ENCODE data around the gene ZNF709.
"Not testable (repeated sequence)": the region's sequence is repeated elsewhere in the genome, so short reads cannot be mapped to it uniquely, and the experiment has no call there.

The ZNF709 gene

DNA sequence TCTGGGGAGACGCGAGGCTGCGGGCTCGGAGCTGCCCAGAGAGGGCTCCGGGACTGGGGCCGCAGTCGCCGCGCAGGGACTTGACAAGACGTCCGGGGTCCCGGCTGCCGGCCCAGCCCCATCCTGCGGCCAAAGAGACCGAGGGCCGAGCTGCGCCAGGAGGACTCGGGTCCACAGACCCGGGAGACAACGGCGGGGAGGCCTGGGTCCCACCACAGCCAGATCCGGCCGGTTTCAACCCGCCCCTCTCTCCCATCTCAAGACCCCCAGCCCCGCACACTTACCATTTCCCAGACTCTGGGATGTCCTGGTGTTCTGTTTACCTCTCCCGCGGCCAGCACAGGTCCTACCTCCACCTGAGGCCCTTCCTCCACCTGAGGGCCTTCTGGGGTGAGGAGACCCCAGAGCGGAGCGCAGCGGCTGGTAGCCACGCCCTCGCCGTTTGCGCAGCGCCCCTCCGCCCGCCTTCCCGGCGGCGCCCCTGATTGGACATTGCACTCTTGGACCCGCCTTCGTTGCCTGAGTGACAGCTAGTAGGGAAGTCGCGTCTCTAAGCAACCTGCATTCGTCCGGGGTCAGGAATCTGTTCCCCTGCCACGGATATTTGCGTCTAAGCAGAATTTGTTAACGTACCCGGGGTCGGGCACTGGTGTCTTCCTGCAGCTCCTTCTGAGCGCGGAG, at the start of gene ZNF709:
ZNF709 (minus strand) TSS at position 446 of the 681 bp plus-strand sequence; CDS start at position 287, 159 bp downstream.
- peak; percentile 87 for DNase-seq (ENCODE audit: low spot score)

DNA sequence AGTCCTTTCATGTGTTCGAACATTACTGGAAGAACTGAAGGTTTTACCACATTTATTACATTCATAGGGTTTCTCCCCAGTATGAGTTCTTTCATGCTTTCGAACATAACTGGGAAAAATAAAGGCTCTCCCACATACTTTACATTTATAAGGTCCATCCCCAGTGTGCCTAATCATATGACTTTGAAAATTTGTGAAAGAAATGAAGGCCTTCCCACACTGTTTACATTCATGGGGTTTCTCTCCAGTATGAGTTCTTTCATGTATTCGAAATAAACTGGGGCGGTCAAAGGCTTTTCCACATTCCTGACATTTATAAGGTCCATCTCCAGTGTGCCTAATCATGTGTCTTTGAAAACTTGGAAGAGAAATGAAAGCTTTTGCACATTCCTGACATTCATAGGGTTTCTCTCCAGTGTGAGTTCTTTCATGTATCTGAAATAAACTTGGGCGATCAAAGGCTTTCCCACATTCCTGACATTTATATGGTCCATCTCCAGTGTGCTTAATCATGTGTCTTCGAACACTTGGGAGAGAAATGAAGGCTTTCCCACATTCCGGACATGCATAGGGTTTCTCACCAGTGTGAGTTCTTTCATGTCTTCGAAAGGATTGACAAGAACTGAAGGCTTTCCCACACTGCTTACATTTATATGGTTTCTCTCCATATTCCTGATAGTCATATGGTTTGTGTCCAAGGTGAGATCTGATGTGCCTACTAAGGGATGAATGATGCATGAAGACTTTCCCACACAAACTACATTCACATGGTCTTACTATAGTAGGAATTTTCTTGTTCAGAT, 42.6 kb upstream of the ZNF709 start:
- no peak for DNase-seq (ENCODE audit: low spot score)

DNA sequence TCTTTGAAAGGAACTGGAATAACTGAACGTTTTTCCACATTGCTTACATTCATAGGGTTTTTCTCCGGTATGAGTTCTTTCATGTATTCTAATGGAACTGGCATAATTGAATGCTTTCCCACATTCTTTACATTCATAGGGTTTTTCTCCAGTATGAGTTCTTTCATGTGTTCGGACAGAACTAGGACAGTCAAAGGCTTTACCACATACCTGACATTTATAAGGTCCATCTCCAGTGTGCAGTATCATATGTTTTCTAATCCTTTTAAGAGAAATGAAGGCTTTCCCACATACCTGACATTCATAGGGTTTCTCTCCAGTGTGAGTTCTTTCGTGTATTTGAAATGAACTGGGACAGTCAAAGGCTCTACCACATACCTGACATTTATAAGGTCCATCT, 41.9 kb upstream of the ZNF709 start:
- DNase-seq (ENCODE audit: low spot score): no peak

DNA sequence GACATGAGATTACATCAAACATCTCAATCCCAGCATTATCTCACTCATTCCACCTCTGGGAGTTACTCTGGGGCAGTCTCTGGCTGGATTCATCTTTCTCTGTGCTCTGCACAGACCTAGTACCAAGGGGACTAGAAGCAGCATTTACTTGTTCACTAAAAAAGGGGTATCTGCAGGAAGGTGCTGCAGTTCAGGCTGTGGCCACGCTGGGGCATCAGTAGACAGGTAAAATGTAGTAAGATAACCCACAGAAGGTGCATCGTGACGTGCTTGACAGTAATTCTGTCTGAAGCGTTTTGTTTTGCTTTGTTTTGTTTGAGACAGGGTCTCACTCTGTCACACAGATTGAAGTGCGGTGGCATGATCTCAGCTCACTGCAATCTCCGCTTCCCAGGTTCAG, 37.4 kb upstream of the ZNF709 start:
- DNase-seq (ENCODE audit: low spot score): no peak

DNA sequence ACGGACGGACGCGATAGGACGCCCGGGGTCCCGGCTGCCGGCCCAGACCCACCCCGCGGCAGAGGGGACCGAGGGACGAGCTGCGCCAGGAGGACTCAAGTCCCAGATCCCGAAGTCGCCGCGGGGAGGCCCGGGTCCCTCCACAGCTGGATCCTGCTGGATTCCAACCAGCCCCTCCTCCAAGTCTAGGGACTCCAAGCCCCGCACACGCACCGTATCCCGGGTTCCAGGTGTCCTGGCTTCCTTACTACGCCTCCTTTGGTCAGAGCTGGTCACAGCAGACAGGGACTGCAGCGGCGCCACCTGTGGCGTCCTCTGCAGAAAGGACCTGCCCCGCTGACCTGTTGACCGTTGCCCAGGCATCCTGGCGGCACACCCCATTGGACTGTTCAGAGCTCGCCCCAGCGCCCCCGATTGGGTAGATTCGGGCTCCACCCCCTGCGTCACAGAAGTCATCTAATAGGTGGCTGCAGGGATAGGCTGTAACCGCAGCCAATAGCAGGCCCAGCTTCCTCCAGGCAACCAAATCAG, 29.0 kb upstream of the ZNF709 start:
- DNase-seq (ENCODE audit: low spot score): no peak

DNA sequence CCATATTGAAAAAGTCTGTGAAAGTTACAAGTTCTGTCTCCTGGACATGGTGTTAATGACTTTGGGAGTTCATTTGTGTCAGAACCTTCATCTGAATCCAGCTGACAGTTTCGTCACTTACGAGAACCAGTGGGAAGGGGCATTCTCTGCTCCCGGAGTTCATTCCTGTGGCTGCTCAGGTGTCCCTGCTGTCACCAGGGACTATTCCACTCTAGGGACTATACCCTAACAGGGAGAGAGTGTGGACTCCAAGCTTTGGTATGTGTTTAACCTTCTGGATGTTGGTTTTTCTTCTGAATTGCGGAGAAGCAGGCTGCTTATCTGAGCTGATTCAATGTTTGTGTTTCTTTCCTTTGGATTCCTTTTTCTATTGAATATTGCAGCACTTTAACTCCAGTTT, 12.4 kb upstream of the ZNF709 start:
- DNase-seq (ENCODE audit: low spot score): no peak

DNA sequence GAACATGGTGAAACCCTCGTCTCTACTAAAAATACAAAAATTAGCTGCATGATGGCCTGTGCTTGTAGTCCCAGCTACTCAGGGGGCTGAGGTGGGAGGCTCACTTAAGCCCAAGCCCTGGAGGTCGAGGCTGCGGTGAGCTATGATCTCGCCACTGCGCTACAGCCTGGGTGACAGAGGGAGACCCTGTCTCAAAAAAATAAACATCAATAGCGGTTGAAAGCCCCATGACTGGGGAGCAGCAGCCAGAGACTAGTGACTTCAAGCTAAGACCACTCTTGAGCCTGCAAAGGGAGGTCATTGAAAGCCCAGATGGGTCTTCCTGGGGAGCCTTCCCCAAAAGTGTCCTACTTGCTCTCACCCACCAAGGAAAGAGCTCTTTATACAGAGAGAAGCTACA, 11.9 kb upstream of the ZNF709 start:
- DNase-seq (ENCODE audit: low spot score): no peak

DNA sequence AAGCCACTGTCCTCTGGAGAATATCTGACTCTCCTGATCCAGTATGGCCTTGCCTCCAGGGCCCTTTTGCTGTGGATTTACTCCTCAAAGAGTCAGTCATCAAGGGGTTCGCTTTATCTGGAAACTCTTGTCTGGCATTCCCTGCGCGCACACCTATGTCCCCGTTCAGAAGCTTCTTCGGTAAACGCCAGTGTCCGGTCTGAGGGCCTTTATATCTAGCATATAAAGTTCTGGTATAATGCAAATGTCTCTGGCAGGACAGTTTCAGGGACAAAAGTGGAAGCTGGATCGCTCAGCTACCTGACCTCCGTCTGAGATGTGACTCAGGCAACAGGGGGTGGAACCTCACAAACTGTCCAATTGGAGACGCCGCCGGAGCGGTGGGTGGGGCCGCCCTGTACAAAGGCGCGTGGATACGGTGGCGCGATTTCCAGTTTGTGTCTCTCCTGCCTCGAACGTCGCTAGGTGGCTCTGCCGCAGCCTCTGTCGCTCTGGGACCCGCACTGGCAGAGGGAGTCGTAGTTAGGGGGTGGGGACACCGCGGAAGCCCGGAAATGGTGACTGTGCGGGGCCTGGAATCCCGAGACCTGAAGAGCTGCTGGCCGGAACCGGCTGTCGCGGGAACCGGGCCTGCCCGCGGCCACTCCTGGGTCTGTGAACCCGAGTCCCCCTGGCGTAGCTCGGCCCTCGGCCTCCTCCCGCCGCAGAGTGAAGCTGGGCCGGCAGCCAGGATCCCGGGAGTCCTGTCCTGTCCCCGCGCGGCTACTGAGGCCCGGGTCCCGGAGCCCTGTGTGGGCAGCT, 10.6 kb upstream of the ZNF709 start:
- peak; percentile 92 for DNase-seq (ENCODE audit: low spot score)

DNA sequence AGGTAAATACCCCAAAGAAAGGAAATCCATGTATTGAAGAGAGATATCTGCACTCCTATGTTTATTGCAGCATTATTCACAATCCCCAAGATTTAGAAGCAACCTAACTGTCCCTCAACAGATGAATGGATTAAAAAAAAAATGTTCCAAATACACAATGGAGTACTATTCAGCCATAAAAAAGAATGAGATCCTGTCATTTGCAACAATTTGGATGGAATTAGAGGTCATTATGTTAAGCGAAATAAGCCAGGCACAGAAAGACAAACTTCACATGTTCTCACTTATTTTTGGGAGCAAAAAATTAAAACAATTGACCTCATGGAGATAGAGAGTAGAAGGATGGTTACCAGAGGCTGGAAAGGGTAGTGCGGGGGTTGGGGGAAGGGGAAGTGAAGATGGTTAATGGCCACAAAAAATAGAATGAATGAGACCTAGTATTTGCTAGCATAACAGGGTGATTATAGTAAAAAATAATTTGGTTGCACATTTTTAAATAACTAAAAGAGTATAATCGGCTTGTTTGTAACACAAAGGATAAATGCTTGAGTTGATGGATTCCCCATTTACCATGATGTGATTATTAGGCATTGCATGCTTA, 9.7 kb upstream of the ZNF709 start:
- DNase-seq (ENCODE audit: low spot score): no peak

DNA sequence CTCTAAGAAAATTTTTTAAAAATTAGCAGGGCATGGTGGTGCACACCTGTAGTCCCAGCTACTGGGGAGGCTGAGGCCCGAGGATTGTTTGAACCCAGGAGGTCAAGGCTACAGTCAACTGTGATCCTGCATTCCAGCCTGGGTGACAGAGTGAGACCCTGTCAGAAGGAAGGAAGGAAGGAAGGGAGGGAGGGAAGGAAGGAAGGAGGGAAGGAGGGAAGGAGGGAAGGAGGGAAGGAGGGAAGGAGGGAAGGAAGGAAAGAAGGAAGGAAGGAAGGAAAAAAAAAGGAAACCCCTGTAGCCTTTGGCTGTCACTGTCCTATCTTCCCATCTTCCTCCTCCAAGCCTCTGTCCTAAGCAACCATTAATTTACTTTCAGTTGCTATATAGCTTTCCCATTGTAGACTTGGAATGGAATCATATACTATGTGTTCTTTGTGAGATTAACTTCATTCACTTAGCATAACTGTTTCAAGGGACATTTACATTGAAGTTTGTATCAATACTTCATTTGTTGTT, 1.7 kb upstream of the ZNF709 start:
- not testable (repeated sequence) for DNase-seq (ENCODE audit: low spot score)

DNA sequence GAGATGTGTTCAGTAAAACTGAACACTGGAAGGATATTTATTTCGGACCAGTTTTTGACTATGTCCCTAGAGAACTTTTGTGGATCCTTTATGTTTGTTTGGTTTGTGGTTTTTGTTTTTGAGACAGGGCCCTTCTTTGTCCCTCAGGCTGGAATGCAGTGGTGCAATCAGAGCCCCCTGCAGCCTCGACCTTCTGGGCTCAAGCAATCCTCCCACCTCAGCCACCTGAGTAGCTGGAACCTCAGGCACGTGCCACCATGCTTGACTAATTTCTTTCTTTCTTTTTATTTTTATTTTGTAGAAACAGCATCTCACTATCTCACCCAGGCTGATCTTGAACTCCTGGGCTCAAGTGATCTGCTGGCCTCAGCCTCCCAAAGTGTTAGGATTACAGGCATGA, 955 bp upstream of the ZNF709 start:
- no peak for DNase-seq (ENCODE audit: low spot score)

DNA sequence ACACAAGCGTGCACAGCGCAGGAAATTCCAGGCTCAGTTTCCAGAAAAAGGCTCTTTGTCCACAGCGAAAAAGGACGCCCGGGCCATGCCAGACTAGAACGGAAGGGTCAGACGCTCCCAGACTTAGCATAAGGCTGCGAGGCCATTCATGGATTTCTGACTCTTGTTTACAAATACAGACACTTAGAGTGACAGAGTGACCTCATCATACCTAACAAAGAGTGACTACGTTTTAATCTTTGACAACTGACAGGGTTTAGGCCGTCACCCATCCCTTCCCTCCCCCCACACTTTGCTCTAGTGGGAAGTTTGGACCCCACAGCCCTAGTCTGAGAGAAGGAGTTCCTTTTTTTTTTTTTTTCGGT, 418 bp upstream of the ZNF709 start:
- no peak for DNase-seq (ENCODE audit: low spot score)

DNA sequence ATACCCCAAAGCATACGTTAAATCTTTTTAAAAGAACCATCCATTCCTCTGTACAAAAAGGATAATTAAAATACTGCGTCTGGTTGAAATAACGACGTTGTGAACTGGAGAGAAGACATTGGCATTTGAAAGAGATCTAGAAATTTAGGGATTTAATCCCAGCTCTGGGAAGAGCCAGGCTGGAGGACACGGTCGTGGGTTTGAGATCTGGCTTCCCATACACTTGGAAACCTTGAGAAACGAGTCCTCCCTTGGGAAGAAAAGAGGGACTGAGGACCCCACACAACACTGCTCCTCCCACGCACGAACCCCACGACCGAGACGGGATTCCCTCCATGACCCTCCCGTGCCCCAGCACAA, 625 bp downstream of the ZNF709 start:
- DNase-seq (ENCODE audit: low spot score): no peak

DNA sequence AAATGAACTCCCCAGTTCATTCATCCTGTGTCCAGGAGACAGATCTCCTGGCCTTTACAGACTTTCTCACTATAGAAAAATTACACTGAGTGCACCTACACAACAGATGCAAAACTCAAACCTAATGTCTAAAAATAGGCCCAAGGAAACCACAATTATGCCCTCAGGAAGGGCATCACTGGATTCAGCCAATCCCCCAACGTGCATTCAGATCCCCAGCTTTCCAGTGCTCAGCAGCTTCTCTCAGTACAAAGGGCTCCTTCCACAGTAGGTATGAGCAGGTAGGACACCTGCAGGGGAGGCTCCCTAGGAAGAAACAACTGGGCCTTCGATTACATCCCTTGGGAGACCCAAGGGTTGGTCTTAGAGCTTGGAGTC, 2.1 kb downstream of the ZNF709 start:
- no peak for DNase-seq (ENCODE audit: low spot score)

DNA sequence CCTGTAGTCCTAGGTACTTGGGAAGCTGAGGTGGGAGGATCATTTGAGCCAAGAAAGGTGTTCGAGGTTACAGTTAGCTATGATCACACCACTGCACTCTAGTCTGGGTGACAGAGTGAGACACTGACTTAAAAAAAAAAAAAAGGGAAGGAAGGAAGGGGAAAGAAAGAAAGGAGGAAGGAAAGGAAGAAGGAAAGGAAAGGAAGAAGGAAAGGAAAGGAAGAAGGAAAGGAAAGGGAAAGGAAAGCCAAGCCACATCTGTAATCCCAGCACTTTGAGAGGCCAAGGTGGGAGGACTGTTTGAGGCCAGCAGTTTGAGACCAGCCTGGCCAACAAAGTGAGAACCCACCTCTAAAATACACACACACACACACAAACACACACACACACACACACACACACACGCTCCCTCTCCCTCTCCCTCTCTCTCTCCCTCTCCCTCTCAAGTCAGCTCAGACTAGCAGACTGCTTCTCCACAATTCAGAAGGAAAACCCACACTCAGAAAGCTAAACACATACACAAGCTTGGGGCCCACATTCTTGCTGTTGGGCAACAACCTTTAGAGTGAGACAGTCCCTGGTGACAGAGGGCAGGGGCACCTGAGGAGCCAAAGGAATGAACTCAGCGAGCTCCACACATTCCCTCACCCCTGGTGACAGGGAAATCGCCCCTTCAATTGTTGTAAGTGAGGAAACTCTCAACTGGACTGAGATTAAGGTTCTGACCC, 2.7 kb downstream of the ZNF709 start:
- no peak for DNase-seq (ENCODE audit: low spot score)

DNA sequence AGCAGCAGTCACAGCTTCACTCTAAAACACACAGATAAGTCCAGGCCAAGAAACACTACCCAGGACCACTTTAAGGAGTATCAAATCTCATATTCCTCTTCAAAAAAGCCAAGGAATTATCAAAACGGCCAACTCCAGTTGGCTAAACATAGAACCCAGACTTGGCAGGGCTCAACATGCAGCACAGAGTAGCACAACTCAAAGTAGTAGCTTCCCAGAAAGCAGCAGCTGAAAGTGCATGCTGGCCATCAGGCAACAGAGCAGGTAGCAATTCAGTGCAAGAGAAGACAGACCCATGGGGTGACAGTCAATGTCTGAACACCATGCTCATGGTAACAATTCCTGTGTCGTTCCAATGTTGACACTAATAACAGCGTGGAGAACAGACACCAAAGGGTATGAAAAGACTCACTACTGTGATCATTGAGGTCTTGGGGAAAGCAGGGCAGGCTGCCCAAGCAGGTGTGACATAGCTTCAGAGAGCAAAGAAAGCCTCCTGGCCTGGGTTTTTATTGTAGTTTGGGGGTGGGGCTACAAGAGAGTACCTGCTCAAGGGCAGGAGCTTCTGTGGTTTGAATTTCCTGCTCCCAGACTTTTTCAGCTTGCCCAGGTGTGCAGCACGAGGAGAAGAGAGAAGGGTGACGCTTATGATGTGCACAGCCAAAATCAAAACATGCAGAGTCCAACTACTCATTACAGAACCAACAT, 6.2 kb downstream of the ZNF709 start:
- DNase-seq (ENCODE audit: low spot score): peak; percentile 13

DNA sequence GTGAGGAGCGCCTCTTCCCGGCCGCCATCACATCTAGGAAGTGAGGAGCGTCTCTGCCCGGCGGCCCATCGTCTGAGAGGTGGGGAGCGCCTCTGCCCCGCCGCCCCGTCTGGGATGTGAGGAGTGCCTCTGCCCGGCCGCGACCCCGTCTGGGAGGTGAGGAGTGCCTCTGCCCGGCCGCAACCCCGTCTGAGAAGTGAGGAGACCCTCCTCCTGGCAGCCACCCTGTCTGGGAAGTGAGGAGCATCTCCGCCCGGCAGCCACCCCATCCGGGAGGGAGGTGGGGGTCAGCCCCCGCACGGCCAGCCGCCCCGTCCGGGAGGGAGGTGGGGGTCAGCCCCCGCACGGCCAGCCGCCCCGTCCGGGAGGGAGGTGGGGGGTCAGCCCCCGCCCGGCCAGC, 17.0 kb downstream of the ZNF709 start:
- not testable (repeated sequence) for DNase-seq (ENCODE audit: low spot score)

DNA sequence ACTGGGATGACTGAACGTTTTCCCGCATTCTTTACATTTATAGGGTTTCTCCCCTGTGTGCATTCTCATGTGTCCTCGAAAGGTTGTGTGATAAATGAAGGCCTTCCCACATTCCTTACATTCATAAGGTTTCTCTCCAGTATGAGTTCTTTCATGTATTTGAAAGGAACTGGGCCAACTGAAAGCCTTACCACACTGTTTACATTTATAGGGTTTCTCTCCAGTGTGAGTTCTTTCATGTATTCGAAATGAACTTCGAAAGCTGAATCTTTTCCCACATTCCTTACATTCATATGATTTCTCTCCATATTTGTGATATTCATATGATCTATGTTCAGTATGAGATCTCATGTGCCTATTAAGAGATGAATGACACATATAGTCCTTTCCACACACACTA, 19.4 kb downstream of the ZNF709 start:
- no peak for DNase-seq (ENCODE audit: low spot score)

DNA sequence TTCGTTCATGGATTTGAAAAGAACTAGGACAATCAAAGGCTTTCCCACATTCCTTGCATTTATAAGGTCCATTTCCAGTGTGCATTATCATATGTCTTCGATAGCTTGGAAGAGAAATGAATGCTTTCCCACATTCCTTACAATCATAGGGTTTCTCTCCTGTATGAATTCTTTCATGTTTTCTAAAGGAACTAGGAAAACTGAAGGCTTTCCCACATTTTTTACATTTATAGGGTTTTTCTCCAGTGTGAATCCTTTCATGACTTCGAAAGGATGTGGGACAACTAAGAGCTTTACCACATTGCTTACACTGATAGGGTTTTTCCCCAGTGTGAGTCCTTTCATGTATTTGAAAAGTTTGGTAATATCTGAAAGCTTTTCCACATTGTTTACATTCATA, 19.8 kb downstream of the ZNF709 start:
- no peak for DNase-seq (ENCODE audit: low spot score)

DNA sequence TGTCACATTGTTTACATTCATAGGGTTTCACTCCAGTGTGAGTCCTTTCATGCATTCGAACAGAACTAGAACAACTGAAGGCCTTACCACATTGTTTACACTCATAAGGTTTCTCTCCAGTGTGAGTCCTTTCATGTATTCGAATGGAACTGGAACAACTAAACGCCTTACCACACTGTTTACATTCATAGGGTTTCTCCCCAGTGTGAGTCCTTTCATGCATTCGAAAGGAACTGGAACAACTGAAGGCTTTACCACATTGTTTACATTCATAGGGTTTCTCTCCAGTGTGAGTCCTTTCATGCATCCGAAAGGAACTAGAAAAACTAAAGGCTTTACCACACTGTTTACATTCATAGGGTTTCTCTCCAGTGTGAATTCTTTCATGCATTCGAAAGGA, 20.5 kb downstream of the ZNF709 start:
- not testable (repeated sequence) for DNase-seq (ENCODE audit: low spot score)

DNA sequence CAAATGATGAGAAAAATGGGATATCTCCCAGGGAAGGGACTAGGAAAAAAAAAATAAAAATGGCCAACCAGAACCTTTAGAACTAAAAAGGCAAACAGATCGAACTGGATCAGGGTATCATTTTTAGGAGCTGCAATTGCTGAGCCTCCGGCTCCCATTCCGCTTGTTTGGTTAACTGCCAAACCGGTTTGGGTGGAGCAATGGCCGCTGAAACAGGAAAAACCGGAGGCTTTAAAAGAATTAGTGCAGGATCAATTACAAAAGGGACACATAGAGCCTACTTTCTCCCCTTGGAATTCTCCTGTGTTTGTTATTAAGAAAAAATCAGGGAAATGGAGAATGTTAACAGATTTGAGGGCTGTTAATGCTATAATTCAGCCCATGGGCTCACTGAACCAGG, 31.1 kb downstream of the ZNF709 start:
- DNase-seq (ENCODE audit: low spot score): no peak

Measured in CD4-positive, alpha-beta T cell treated with Interleukin-6 at 100 ng/mL for 8 hours (primary cell).